NCI-H187 (cell line): Measurements from ENCODE around the gene LCE3D.
"Not testable (repeated sequence)": the region's sequence is repeated elsewhere in the genome, so short reads cannot be mapped to it uniquely, and the experiment has no call there.

Experiments
- DNase-seq, 2 experiments: peaks; one replicate each; lab custom pipeline; 2025; lab: John Stamatoyannopoulos, UW

LCE3D gene

DNA sequence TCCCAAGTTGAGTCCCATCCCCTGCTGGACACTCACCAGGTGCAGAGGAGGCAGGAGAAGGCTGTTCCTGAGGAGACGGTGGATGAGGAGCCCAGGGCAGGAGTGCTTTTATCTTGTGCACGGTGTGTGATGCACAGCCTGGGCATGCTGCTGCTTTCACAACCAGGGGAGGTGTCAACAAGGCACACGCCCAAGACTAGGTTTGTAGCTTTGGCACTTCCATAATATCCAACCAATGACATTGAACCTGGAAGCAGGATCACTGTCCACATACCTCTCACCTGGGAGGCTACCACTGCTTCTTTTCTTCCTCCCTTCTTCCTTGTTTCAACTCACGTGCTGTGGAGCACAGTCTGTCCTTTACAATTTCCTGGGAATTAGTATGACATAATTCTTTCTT is at the start of gene LCE3D:
Gene LCE3D, minus strand, starts transcription at position 84 of the 400 bp plus-strand sequence. CDS start 580 bp downstream, outside the sequence.
- no peak for DNase-seq

- DNase-seq: no peak
Observed at GRCh38 chr1:152626744-152627143, 46.4 kb upstream of the LCE3D start.

DNA sequence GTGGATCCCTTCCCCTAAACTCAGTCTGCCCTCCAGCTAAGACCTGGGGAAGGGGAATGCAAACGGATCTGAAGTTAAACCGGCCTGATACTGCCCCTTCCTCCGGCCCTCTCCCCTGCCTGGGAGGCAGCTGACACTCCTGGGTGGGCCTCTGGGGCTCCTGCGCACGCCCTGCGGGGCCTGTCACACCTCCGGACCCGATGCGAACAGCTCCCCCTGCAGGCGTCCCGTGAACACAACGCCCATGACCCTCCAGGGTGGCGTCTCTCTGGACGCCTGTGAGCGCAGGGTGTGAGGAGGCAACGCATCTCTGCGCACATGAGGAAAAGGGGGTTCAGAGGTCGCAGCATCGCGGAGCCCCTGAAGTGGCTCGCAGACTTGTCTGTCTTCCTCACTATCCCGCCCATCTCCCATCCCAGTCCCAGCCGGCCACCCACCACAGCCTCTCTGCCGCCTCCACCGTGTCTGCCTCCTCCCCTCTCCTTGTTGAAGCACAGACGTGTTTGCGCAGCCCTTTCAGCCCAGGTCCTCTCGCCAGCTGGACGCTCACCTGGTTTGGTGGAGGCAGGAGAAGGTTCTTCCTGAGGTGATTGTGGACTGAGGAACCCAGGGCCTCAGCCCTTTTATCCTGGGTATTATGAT is 43.0 kb upstream of the LCE3D start:
- DNase-seq: no peak

DNA sequence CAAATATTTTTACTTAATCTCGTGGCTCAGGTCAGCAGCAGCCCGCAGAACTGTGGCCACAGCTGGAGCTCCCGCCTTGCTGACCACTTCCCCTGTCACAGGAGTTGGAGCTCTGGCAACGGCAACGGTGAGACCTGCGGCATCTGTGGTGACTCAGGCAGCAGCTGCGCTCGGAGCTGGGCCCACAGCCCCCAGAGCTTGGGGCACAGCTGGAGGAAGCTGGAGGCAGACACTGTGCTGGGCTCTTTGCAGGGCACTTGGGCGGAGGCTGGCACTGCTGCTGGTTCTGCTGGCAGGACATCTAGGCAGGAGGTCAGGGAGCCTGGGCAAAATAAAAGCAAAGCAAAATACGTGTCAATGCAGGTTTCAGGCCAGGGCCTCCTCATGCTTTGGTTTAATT is 42.5 kb upstream of the LCE3D start, which contains the start of gene LCE3A:
Gene LCE3A, minus strand, starts transcription at position 301 of the 400 bp plus-strand sequence. Its CDS starts 0 bp downstream, at position 301.
- DNase-seq: no peak

GRCh38 chr1:152621993-152622392 is 41.7 kb upstream of the LCE3D start:
- DNase-seq: no peak

DNA sequence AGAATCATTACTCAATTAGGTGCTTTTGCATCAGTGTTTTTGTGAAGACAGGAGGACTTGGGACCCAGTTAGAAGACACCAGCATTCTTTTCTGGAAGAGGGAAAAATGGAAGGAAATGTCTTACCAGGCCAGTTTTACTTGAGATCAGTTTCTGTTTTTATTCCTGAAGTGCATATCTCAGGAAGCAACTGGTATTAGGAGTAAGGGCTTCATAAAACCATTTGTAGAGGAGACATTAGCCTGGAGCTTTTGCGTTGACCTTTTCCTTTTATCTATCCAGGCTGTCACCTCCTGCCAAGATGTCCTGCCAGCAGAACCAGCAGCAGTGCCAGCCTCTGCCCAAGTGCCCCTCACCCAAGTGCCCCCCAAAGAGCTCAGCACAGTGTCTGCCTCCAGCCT is 33.2 kb upstream of the LCE3D start, which contains the start of gene LCE3B:
Gene LCE3B, plus strand, starts transcription at position 301 of the 400 bp plus-strand sequence. Its CDS starts 0 bp downstream, at position 301.
- DNase-seq: no peak

DNA sequence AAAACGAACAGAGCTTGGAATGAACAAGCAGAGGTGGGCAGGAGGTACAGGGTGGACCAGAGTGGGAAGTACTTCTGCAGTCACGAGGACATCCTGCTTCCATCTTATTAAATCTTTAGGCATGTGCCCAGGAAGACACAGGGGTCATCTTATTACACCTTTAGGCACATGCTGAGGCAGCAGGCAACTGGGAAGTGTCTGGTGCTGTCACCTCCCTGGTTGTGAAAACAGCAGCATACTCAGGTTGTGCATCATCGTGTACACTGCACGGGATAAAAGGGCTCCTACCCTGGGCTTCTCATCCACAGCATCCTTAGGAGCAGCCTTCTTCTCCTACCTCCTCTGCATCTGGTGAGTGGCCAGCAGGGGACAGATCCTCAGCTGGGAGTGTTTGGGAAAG is 19.6 kb upstream of the LCE3D start, which contains the start of gene LCE3C:
Gene LCE3C, plus strand, starts transcription at position 301 of the 400 bp plus-strand sequence. CDS start 498 bp downstream, outside the sequence.
- DNase-seq: no peak

DNA sequence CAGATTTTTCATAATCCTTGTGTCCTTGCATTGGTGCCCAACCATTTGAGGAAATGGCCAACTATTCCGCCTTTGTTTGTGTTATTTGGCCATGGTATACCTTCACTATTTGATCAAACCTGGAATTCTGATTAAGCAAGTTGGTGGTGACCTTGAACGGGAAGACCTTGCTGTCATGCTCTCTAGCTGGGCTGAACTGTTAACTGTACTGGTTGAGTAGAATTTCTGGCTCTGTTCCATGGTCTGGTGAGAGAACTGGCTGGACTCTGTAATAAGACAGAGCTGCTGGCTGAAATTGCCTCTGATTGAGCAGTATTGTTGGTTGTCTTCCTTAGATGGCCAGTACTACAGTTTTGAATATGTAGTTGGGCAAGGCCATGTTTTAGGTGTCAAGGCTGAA is 16.7 kb upstream of the LCE3D start:
- DNase-seq: no peak

DNA sequence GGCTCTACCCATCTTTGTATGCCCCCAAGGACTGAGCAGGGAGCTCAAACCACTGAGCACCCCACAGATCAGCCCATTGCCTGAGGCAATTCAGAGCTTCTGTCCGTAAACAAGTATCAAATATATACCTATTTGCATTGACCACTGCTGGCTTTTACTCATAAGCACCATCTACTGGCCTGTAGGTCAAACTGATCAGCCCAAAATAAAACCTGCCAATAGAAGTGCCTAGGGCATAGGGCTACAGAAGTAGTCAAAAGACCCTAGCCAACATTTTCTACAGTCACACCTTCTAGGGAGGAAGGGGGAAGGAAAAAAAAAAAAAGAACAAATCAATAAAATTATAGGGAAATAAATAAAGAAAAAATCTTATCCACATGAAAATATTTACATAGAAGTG is 5.3 kb upstream of the LCE3D start:
- no peak for DNase-seq

GRCh38 chr1:152582647-152583046 is 2.3 kb upstream of the LCE3D start:
- DNase-seq: no peak

DNA sequence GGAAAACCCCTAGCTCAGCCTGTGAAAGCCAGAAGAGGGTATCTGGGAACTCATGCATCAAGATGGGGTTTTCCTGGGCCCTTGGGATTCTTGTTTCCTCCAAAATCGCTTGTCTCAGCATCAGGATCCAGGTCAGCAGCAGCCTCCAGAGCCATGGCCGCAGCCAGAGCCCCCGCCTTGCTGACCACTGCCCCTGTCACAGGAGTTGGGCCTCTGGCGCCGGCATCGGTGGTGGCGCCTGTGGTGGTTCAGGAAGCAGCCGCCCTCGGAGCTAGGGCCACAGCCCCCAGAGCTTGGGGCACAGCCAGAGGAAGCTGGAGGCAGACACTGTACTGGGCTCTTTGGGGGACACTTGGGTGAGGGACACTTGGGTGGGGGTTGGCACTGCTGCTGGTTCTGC is 790 bp downstream of the LCE3D start:
- DNase-seq: not testable (repeated sequence)

DNA sequence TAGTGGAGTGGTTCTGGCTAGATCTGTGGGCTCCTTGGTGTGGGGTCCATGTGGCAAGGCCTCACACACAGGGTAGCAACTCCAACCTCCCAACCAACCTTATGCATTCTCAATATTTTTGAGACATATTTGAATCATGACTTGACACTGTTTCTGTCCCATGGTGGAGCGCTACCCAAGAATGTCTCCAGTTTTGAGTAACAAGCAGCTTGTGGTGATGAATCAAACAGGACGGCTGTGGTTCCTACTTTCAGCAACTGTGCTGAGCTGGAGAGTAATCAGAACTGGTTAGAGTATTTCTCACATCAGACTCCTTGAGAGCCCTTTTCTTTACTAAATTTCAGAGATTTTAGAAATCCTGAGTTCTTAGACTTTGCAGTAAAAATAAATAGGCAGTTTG is 3.1 kb downstream of the LCE3D start:
- DNase-seq: no peak

- no peak for DNase-seq
Observed at GRCh38 chr1:152566681-152567080, 13.6 kb downstream of the LCE3D start, which contains the start of gene LCE3E. LCE3E (minus strand) TSS chr1:152566780; CDS start chr1:152566208, 572 bp downstream.

DNA sequence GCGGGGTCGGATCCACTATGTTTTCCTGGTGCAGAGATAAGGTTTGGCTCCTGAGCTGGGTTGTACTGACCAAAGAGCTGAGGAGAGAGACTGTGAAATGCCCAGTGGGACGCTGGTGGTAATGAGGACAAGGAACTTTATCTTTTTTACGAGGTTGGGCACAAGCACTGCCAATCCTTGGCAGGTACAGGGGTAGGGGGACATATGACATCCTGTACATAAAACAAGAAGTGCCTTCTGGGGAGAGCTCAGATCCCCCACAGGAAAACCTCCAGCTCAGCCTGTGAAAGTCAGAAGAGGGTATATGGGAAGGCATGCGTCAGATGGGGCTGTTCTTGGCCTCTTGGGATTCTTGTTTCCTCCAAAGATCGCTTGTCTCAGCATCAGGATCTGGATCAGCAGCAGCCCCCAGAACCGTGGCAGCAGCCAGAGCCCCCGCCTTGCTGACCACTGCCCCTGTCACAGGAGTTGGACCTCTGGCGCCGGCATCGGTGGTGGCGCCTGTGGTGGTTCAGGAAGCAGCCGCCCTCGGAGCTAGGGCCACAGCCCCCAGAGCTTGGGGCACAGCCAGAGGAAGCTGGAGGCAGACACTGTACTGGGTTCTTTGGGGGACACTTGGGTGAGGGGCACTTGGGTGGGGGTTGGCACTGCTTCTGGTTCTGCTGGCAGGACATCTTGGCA is 14.6 kb downstream of the LCE3D start:
- DNase-seq: no peak

GRCh38 chr1:152565115-152565514 is 15.2 kb downstream of the LCE3D start:
- DNase-seq: no peak

GRCh38 chr1:152548358-152548757 is 32.0 kb downstream of the LCE3D start:
- not testable (repeated sequence) for DNase-seq

- DNase-seq: no peak
Observed at GRCh38 chr1:152546704-152547103, 33.6 kb downstream of the LCE3D start.

DNA sequence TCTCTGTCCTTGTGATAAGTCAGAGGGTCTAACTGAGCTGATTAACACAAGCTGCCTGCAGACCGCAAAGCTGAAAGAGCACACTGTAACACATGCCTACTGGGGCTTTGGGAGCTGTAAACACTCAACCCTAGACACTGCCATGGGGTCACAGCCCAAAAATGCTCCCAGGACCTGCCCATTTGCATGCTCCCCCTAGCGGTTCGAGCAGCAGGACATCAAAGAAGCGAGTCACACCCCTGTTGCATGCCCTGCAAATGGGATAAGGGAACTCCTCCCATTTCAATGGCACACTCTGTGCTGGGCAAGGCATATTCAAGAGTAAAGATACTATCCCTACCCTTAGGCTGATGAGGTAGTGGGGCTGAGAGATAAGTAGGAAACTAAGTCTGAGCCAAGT is 36.5 kb downstream of the LCE3D start:
- no peak for DNase-seq

GRCh38 chr1:152539901-152540300 is 40.4 kb downstream of the LCE3D start:
- no peak for DNase-seq

DNA sequence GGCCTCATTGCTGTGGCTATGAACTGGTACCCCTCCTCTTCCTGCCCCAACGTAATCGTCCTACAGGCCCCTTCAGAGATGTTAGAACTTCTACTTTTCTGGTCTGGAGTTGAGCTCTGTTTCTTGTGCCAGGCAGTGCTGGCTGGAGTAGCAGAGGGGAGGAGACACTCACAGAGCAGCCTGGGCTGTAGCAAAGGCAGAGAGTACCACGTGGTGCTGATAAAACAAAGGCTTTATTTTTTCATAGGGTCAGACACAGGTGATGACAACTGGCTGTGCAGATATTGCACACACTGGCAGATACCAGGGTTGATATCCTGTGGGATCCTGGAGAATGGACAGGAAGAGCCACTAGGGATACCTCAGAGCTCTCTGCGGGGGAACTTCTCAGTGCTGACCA is 42.8 kb downstream of the LCE3D start:
- DNase-seq: no peak

GRCh38 chr1:152535774-152536173 is 44.5 kb downstream of the LCE3D start:
- no peak for DNase-seq

- DNase-seq: no peak
Observed at GRCh38 chr1:152533327-152533938, 46.9 kb downstream of the LCE3D start.
